Endothelial cell of hepatic sinusoid (primary cell): ENCODE results near the gene VPS4B.
"Not testable (repeated sequence)": the region's sequence is repeated elsewhere in the genome, so short reads cannot be mapped to it uniquely, and the experiment has no call there.

Experiments
- in situ Hi-C: cut with HindIII; loops from 2 replicates; pipeline ENCODE4 v1.10.0; 2017; ENCODE audit warnings: low sequenced_read_pairs

Gene VPS4B

GRCh38 chr18:63422087-63422863 lies at the start of gene VPS4B:
VPS4B (minus strand) TSS chr18:63422476; CDS start chr18:63422259, 217 bp downstream.
- in situ Hi-C loops = no loop called here

- in situ Hi-C loops = no loop called here
Measured at GRCh38 chr18:63470751-63471150, 48.5 kb upstream of the VPS4B start.

DNA sequence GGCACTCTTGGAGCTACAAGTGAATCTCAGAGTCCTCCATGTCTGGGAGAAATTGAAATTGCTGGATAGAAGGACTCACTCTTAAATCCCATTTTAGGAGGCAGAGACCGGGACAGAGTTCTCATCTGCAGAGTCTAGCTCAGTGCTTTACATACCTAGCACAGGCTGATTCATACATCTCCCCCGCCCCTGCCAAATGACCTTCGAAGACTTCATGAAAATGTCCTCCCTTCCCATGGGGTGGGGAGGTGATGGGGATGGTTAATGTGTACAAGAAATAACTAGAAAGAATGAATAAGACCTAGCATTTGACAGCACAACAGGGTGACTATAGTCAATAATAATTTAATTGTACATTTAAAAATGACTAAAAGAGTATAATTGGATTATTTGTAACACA lies 46.3 kb upstream of the VPS4B start:
- in situ Hi-C loops = no loop called here

- in situ Hi-C loops = no loop called here
Measured at GRCh38 chr18:63467699-63468098, 45.4 kb upstream of the VPS4B start.

DNA sequence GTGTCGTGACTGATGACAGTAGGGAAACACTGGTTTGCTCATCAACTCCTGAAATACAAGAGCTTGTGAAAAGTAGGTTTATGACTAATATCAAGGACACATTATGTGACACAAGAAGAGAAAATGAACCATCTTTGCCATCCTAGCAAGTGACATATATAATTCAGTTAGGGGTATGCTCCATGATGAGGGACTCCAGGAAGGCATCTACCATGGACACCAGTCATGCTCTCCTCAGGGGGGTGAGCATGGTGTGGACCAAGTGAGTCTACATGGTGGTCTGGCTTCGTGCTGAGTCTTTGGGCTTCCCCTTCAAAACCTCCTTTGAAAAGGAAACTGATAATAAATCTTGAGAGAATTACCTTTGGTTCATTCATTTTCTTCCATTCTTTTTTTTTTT lies 42.8 kb upstream of the VPS4B start:
- in situ Hi-C loops = no loop called here

GRCh38 chr18:63464434-63464833 lies 42.2 kb upstream of the VPS4B start:
- in situ Hi-C loops = no loop called here

GRCh38 chr18:63460414-63460813 lies 38.1 kb upstream of the VPS4B start:
- in situ Hi-C loops = no loop called here

- in situ Hi-C loops = no loop called here
Measured at GRCh38 chr18:63457977-63458376, 35.7 kb upstream of the VPS4B start.

DNA sequence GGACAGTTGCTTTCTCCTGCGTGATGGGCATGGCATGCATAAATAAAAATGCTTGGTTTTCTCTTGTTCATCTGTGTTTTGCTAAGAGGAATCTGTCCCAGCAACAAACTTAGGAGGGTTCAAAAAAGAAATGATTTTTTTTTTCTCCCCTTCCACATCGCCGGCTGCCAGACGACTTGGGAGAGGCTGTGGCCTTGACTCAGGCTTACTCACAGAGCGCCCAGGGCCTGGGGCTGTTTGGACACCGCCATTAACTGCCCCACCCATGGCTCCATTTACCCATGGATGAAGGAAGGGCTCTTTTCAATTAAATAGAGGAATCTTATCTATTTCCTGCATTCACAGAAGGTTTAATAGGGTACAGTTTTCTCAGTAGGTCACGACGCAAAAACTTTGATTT lies 32.2 kb upstream of the VPS4B start:
- in situ Hi-C loops = no loop called here

- in situ Hi-C loops = not testable (repeated sequence)
Measured at GRCh38 chr18:63452751-63453150, 30.5 kb upstream of the VPS4B start.

DNA sequence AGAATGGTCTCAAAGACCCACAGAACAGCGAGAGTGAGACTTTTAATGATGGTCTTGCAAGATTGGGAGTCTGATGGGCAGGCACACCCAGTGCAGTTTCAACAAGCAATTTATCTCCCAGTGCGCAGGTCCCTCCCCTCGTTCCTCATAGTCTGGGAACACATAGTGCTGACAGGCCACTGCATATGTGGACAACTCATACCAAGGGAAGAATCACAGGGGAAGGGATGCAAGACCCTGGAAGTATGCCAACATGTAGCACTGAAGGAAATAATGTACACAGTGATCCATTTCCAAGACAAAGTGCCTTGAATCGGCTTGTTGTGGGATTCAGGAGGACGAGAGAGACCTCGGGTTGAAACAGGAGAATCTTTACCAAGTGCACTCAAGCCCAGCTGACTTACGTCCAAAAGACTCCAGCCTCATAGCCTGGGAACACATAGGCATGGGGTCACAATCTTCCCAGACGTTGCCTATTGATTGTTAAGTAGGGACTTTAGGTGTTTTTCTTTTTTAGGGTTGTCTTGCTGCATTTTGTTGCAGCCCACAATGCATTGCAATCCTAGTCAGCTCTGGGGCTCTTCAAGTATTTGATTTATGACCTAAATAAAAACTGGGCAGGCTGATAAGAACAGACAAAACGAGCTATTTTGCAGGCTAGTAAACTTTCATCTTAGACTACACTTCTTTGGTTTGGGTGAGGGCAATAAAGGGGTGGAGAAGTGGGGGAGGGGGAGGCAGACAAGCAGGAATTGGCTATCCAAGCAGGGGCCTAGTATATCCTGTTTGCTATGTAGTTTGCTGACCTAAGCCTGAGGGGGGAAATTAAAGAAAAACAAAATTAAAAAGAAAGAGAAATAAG lies 29.8 kb upstream of the VPS4B start:
- in situ Hi-C loops = no loop called here

- in situ Hi-C loops = loop anchor here (25.0 kb wide), 1 partner anchor 312 kb away; no protein-coding TSS in a partner anchor
Measured at GRCh38 chr18:63449426-63449825, 27.1 kb upstream of the VPS4B start.

- in situ Hi-C loops = loop anchor here (25.0 kb wide), 1 partner anchor 310 kb away; no protein-coding TSS in a partner anchor
Measured at GRCh38 chr18:63447066-63447465, 24.8 kb upstream of the VPS4B start.

- in situ Hi-C loops = loop anchor here (25.0 kb wide), 1 partner anchor 309 kb away; no protein-coding TSS in a partner anchor
Measured at GRCh38 chr18:63446266-63446665, 24.0 kb upstream of the VPS4B start.

- in situ Hi-C loops = loop anchor here (25.0 kb wide), 1 partner anchor 308 kb away; no protein-coding TSS in a partner anchor
Measured at GRCh38 chr18:63445037-63445436, 22.8 kb upstream of the VPS4B start.

DNA sequence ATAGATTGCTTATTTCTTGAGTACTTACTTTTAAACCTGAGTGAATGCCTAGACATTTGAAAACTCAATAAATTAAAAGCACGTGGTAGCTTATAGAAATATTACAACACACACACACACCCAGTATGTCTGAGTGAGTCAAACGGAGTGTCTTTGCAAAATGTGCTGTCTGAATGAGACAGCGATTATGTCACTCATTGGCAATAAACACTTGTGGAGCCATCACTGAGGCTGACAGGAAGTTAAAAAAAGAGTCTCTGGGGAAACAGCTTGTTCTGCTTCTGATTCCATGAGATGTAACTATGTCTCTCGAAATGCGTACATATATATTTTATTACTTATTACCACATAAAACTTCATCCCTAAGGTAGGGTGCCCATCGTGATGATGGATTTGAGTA lies 22.3 kb upstream of the VPS4B start:
- in situ Hi-C loops = loop anchor here (25.0 kb wide), 1 partner anchor 307 kb away; no protein-coding TSS in a partner anchor

DNA sequence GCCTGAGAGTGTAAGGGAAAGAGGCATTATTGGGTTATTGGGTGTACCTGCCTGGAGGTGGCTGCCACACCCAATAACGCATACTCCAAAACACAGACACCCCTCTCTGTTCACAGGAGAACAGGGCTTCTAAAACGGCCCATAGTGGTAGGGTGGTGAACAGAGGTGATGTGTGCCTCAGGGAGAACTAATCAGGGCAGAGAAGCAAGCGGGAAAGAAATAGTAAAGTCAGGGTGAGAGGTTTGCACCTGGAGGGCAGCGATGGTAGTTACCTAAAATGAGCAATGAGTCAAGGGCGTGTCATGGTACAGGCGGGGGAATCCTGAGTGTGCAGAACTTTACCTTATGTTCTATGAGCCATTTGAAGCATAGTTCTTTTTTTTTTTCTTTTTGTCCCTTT lies 21.6 kb upstream of the VPS4B start:
- in situ Hi-C loops = loop anchor here (25.0 kb wide), 1 partner anchor 307 kb away; no protein-coding TSS in a partner anchor

- in situ Hi-C loops = loop anchor here (25.0 kb wide), 1 partner anchor 304 kb away; no protein-coding TSS in a partner anchor
Measured at GRCh38 chr18:63440881-63441280, 18.6 kb upstream of the VPS4B start.

- in situ Hi-C loops = loop anchor here (25.0 kb wide), 1 partner anchor 303 kb away; no protein-coding TSS in a partner anchor
Measured at GRCh38 chr18:63440219-63440618, 17.9 kb upstream of the VPS4B start.

- in situ Hi-C loops = loop anchor here (25.0 kb wide), 1 partner anchor 302 kb away; no protein-coding TSS in a partner anchor
Measured at GRCh38 chr18:63439334-63439733, 17.1 kb upstream of the VPS4B start.

- in situ Hi-C loops = loop anchor here (25.0 kb wide), 1 partner anchor 301 kb away; no protein-coding TSS in a partner anchor
Measured at GRCh38 chr18:63438181-63438580, 15.9 kb upstream of the VPS4B start.
